Measurements from ENCODE around the gene E2F6. TPM values are rescaled to one million over a fixed set of nuclear protein-coding genes. Genes with fewer than 3 reads are reported as not detected.
A peak's percentile ranks its signal among the peaks of the same experiment; 100 is the strongest.
"Not testable (repeated sequence)": the region's sequence is repeated elsewhere in the genome, so short reads cannot be mapped to it uniquely, and the experiment has no call there.

The E2F6 gene
- total RNA-seq, 6 donors from 2014 or later = 5.3 to 15.8 (median 13.4) TPM

DNA sequence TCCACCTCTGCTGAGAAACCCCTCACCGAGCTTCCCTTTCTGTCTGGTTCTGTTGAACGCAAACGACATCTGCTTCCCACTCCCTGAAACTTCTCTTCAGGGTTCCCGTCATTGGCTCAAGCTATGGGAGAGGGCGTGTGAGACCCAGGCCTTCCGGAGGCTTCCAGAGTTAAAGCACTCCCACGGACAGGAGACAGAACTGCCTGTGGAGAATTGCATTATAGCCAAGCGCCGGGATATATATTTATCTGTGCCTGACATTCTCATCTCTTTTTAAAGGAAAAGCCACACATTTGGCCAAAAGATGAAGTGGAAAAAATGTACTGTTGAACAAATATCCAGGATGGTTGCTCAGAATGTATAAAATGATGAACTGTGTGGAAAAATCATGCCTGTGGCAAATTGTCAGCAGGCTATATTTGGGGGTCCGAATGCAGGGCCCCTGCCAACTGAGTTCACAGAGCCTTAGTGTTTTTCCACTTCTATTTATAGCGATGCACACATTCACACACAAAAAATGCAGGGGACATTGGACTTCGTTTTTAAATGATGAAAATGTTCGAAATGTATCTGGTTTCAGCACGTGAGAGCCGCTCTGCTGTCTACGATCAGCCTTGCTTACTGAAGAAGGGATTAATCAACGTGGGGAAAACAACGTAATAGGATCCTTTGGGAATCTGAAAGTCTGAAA, 59.5 kb downstream of the E2F6 start:
- no peak for TF ChIP-seq EP300 (IDR thresholded peaks at IDR 0.05)
- no peak for TF ChIP-seq POLR2A (IDR thresholded peaks at IDR 0.05)
- TF ChIP-seq POLR2AphosphoS5 (IDR thresholded peaks at IDR 0.05) = no peak
- TF ChIP-seq, protein P1, sequence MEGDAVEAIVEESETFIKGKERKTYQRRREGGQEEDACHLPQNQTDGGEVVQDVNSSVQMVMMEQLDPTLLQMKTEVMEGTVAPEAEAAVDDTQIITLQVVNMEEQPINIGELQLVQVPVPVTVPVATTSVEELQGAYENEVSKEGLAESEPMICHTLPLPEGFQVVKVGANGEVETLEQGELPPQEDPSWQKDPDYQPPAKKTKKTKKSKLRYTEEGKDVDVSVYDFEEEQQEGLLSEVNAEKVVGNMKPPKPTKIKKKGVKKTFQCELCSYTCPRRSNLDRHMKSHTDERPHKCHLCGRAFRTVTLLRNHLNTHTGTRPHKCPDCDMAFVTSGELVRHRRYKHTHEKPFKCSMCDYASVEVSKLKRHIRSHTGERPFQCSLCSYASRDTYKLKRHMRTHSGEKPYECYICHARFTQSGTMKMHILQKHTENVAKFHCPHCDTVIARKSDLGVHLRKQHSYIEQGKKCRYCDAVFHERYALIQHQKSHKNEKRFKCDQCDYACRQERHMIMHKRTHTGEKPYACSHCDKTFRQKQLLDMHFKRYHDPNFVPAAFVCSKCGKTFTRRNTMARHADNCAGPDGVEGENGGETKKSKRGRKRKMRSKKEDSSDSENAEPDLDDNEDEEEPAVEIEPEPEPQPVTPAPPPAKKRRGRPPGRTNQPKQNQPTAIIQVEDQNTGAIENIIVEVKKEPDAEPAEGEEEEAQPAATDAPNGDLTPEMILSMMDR (IDR thresholded peaks at IDR 0.05) = no peak
- Histone ChIP-seq H3K4me1 (peaks cover 0 to 20% (median 2%) of the 10 kb centered on the region in 4 donors), H3K36me3 (no peaks in the 10 kb centered on the region), H3K27ac (peak overlapping the region; percentile 30 to 78 (median 70)), H3K4me3 (no peak overlapping the region), H3K9me3 (no peaks in the 10 kb centered on the region), H3K27me3 (no peaks in the 10 kb centered on the region)
- no peak for ATAC-seq (ENCODE audit: low FRiP score in 2 of 2)
- 76 to 77% methylated on average over 18 of the region's 18 CpGs for WGBS, 2 donors
- DNase-seq = no peak

DNA sequence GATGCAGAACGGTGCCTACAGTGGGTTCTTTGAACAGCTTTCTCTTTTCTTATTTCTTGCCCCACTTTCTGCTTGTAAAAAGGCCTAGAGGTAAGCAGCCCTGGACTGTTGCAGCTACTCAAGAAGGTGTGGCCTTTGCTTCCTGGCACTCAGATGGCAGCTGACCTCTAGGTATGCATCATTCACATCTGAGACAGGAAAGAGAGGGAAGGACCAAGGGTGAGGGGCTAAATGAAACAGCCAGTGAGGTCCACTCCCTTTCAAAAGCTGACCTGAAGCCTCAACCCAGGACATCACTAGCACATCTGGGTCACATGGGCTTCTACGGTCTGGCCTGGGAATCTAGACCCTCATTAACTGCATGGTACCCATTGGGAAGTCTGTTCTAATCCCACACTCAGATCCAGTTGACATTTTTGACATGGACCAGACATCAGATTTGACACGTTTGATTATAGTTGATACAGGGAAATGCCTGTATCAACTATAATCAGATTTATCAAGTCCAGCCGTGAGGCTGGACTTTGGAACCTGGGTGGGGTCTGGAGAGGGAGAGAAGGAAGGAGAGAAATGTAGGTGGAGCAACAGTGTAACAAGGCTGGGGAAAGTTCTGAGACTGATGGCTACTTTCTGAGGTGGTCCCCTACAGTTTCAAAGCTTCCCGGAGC, 60.2 kb downstream of the E2F6 start:
- no peaks in the 10 kb centered on the region for H3K27me3 ChIP-seq
- WGBS, 2 donors = 72 to 87% methylated on average over 5 of the region's 5 CpGs
- TF ChIP-seq EP300 (IDR thresholded peaks at IDR 0.05) = no peak
- TF ChIP-seq POLR2AphosphoS5 (IDR thresholded peaks at IDR 0.05) = no peak
- TF ChIP-seq, protein P1 (IDR thresholded peaks at IDR 0.05) = no peak
- no peak for TF ChIP-seq POLR2A (IDR thresholded peaks at IDR 0.05)
- H3K36me3 ChIP-seq = no peaks in the 10 kb centered on the region
- H3K4me3 ChIP-seq = no peak overlapping the region
- DNase-seq (no peak), ATAC-seq (ENCODE audit: low FRiP score in 2 of 2) (no peak)
- H3K9me3 ChIP-seq = no peaks in the 10 kb centered on the region
- H3K4me1 ChIP-seq = peaks cover 0 to 17% (median 0%) of the 10 kb centered on the region in 4 donors
- peak overlapping the region; percentile 30 to 78 (median 70) for H3K27ac ChIP-seq

DNA sequence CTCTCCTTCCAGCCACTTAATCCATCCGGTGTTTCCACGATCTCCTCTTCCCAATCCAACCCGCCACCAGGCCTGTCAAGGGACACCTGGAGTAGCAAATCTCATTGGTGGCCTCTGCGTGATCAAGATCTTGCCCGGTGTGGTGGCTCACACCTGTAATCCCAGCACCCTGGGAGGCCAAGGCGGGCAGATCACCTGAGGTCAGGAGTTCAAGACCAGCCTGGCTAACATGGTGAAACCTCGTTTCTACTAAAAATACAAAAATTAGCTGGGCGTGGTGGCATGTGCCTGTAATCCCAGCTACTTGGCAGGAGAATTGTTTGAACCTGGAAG, 60.9 kb downstream of the E2F6 start:
- 79 to 87% methylated on average over 8 of the region's 8 CpGs for WGBS, 2 donors
- H3K4me3 ChIP-seq; H3K36me3 ChIP-seq; DNase-seq; ATAC-seq (ENCODE audit: low FRiP score in 2 of 2); H3K27me3 ChIP-seq; H3K9me3 ChIP-seq: not testable (repeated sequence)
- peak overlapping the region in 3 of 4 donors; percentile 36 to 78 (median 76) for H3K27ac ChIP-seq
- peaks cover 0 to 17% (median 0%) of the 10 kb centered on the region in 4 donors for H3K4me1 ChIP-seq

DNA sequence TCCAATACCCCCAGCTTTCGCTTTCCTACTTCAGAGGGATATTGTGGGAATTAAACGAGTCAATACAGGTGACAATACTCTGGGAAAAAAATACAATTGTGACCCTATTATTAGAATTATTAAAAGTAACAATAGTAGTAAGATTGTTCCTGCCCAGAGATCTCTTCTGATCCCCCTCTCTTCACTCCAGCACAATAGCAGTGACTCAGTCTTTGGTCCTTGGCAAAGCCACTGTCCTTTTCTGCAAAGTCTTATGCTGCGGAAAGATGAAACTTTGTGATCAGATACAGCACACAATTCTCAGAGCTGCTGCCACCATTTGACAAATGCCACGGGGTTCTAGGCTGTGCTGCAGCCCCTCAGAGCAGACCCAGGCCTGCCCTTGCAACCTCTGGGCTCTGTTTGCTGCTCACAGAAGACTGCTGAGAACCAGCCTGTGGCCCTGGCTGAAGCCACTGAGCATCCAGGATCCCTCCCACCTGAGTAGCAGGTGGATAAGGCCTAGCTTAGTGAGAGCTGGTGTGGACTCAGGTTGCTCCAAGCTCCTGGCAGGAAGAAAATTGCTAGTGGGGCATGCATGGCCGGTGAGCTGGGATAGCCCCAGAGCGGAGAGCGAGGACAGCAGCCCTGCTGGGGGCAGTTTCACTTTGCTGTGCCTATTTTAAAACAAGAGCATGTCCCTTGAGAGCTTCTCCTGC, 61.4 kb downstream of the E2F6 start:
- no peak overlapping the region for H3K4me3 ChIP-seq
- ATAC-seq (ENCODE audit: low FRiP score in 2 of 2) (no peak), DNase-seq (no peak)
- H3K27ac ChIP-seq = peak overlapping the region; percentile 36 to 78 (median 72)
- no peaks in the 10 kb centered on the region for H3K9me3 ChIP-seq
- 76 to 82% methylated on average over 7 of the region's 7 CpGs for WGBS, 2 donors
- no peaks in the 10 kb centered on the region for H3K27me3 ChIP-seq
- H3K36me3 ChIP-seq = no peaks in the 10 kb centered on the region
- peaks cover 0 to 17% (median 0%) of the 10 kb centered on the region in 4 donors for H3K4me1 ChIP-seq
- TF ChIP-seq, protein P1 (IDR thresholded peaks at IDR 0.05) = no peak
- TF ChIP-seq POLR2AphosphoS5 (IDR thresholded peaks at IDR 0.05) (no peak), EP300 (IDR thresholded peaks at IDR 0.05) (no peak), POLR2A (IDR thresholded peaks at IDR 0.05) (no peak)

DNA sequence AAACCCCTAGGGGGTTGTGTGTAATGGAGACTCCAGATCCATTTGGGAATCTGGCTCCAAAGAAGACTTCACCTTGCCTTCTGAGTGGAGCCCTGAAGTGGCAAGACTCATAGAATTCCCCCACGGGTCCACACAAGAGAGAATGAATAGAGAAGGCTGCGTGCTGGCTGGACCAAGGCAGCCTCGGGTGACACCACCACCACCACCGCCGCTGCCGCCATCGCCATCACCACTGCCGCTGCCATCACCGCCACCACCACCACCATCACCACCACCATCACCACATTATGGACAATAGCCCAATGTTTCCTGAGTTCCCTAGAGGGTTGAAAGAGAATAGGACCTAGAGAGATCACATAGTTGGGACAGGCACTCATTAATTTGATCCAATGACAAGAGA, 63.5 kb downstream of the E2F6 start:
- WGBS, 2 donors = 94 to 97% methylated on average over 9 of the region's 9 CpGs
- DNase-seq = peak in 1 of 2 donors; percentile 52
- H3K27ac ChIP-seq = no peak overlapping the region
- H3K4me3 ChIP-seq = no peak overlapping the region
- H3K27me3 ChIP-seq = no peaks in the 10 kb centered on the region
- TF ChIP-seq, protein P1 (IDR thresholded peaks at IDR 0.05) = no peak
- TF ChIP-seq EP300 (IDR thresholded peaks at IDR 0.05) = no peak
- no peak for TF ChIP-seq POLR2A (IDR thresholded peaks at IDR 0.05)
- TF ChIP-seq POLR2AphosphoS5 (IDR thresholded peaks at IDR 0.05) = no peak
- H3K36me3 ChIP-seq = no peaks in the 10 kb centered on the region
- peaks cover 0 to 17% (median 6%) of the 10 kb centered on the region in 4 donors for H3K4me1 ChIP-seq
- no peak for ATAC-seq (ENCODE audit: low FRiP score in 2 of 2)
- H3K9me3 ChIP-seq = no peaks in the 10 kb centered on the region
